PFSK-1 (cell line): ENCODE measurements around the gene MSRB1.

ENCODE experiments used
- FOXP2 ChIP-seq: optimal IDR thresholded peaks from 2 replicates; pipeline ENCODE3; 2011; ENCODE audit warnings: borderline replicate concordance, control low read depth, inconsistent platforms; ENCODE audit not compliant: insufficient read depth; ENCODE audit errors: extremely low read length, extremely low read depth
- POLR2AphosphoS5 ChIP-seq: IDR thresholded peaks from 2 replicates; pipeline ENCODE4 v1.6.1; 2012; ENCODE audit warnings: low read depth, mild to moderate bottlenecking, control low read depth, low read length, moderate library complexity
- SIN3A ChIP-seq: IDR thresholded peaks from 2 replicates; pipeline ENCODE4 v1.6.1; 2012; ENCODE audit warnings: mild to moderate bottlenecking, low read length, moderate library complexity, borderline replicate concordance; ENCODE audit not compliant: insufficient read depth
- TAF1 ChIP-seq: IDR thresholded peaks from 2 replicates; pipeline ENCODE4 v1.6.1; 2012; ENCODE audit warnings: low read length, control low read depth, borderline replicate concordance; ENCODE audit not compliant: insufficient read depth
- TF ChIP-seq, protein P1 (sequence below), 2 experiments: IDR thresholded peaks; 2 replicates each; pipeline versions ENCODE4 v1.6.1 to v1.8.0; 2011 to 2012; ENCODE audit warnings: low read depth in 2 of 2, low read length in 2 of 2, control low read depth in 1 of 2, inconsistent platforms in 1 of 2, mild to moderate bottlenecking in 1 of 2, moderate library complexity in 1 of 2; ENCODE audit not compliant: insufficient read depth in 1 of 2

The MSRB1 gene

DNA sequence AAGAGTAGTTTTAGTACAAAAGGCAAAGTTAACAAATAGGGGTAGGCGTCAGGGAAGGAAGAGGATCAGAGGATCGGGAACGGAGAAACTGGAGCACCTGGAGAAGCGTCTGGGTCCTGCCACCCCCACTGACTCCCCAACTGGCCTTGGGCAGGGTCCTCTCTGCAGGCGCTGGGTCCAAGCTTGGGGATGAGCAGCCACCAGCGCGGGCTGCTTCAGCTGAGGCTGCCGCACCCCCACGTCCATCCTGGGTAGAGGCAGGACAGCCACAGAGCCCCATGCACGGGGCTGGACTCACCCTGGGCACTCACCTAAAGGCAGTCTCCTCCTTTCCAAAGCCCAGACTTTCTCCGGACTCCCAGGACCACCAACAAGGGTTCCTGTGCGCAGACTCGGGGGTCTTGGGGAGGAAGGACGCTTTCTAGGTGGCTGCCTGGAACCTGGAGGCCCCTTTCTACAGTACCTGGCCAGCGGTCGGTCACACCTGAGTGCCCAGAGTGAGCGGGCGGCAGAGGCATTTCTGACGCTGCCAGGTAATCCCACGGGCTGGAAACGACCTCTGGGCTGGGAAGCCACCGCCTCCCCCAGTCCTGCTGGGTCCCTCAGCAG, 25.8 kb downstream of the MSRB1 start:
- TF ChIP-seq SIN3A (no peak), TAF1 (no peak), FOXP2 (no peak), POLR2AphosphoS5 (no peak)
- TF ChIP-seq, protein P1, sequence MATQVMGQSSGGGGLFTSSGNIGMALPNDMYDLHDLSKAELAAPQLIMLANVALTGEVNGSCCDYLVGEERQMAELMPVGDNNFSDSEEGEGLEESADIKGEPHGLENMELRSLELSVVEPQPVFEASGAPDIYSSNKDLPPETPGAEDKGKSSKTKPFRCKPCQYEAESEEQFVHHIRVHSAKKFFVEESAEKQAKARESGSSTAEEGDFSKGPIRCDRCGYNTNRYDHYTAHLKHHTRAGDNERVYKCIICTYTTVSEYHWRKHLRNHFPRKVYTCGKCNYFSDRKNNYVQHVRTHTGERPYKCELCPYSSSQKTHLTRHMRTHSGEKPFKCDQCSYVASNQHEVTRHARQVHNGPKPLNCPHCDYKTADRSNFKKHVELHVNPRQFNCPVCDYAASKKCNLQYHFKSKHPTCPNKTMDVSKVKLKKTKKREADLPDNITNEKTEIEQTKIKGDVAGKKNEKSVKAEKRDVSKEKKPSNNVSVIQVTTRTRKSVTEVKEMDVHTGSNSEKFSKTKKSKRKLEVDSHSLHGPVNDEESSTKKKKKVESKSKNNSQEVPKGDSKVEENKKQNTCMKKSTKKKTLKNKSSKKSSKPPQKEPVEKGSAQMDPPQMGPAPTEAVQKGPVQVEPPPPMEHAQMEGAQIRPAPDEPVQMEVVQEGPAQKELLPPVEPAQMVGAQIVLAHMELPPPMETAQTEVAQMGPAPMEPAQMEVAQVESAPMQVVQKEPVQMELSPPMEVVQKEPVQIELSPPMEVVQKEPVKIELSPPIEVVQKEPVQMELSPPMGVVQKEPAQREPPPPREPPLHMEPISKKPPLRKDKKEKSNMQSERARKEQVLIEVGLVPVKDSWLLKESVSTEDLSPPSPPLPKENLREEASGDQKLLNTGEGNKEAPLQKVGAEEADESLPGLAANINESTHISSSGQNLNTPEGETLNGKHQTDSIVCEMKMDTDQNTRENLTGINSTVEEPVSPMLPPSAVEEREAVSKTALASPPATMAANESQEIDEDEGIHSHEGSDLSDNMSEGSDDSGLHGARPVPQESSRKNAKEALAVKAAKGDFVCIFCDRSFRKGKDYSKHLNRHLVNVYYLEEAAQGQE (IDR thresholded peaks at IDR 0.05; ENCODE audit: insufficient read depth in 1 of 2, low read depth in 2 of 2, low read length in 2 of 2): no peak

DNA sequence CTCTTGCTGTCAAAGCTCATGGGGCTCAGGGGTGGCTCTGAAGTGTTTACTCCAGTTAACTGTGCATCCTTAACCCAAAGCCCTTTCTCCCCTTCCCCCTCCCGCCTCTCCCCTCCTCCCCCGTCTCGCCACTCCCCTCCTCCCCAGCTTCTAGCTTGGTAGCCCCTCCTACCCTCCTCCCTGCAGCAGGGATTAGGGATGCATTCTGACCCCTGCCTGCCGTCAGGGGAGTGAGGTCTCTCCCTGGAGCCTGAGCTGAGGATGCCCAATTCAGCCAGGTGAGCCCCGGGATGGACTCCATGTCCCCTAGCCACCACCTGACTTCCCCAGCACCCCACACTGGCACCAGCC, 26.4 kb downstream of the MSRB1 start:
- TF ChIP-seq FOXP2 (no peak), SIN3A (no peak), TAF1 (no peak), POLR2AphosphoS5 (no peak)
- TF ChIP-seq, protein P1 (IDR thresholded peaks at IDR 0.05; ENCODE audit: insufficient read depth in 1 of 2, low read depth in 2 of 2, low read length in 2 of 2): no peak

DNA sequence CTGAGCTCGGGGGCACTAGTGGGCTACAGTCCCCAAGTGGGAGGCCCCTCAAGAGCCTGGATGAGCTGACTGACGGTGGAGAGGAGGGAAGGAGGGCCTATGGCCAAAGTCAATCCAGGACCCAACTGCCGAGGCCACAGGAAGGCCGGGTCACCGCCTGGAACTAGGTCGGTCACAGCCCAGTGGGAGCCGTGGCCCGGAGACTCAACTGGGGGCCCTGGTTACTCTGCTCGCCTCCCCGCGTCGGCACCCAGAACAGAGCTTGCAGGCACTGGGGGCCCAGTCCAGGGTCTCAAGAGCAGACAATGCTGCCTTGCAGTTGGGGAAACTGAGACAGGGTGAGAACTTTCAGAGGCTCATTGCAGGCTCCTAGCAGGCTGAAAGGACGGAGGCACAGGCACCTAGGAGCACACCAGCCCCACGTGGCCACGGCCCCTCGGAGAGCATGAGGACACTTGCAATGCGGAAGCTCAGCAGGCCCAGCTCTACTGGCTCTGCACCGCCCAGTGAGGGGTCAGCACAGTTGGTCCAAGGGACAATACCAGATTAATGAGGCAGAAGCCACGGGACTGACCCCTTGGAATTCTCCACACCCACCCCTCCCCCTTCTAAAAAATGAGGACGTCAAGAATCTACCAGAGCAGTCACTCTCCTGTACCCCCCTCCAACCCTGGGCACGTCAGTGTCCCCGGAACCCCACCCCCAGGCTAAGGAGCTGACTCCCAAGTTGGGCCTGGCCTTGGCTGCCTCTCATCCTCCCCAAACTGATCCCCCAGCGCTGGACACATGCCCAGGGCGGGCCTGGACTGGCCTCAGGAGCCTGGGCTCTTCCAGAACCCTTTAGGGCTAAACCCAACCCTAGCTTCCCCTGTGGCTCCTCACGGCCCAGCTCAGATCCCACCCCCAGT, 27.0 kb downstream of the MSRB1 start:
- no peak for TF ChIP-seq FOXP2
- TF ChIP-seq POLR2AphosphoS5: no peak
- TF ChIP-seq SIN3A: no peak
- TF ChIP-seq, protein P1 (IDR thresholded peaks at IDR 0.05; ENCODE audit: insufficient read depth in 1 of 2, low read depth in 2 of 2, low read length in 2 of 2): no peak
- no peak for TF ChIP-seq TAF1

GRCh38 chr16:1914988-1915387, 28.0 kb downstream of the MSRB1 start:
- TF ChIP-seq POLR2AphosphoS5: no peak
- no peak for TF ChIP-seq FOXP2
- TF ChIP-seq SIN3A: no peak
- TF ChIP-seq TAF1: no peak
- TF ChIP-seq, protein P1 (IDR thresholded peaks at IDR 0.05; ENCODE audit: insufficient read depth in 1 of 2, low read depth in 2 of 2, low read length in 2 of 2): no peak
